Panc1 (cell line): Measurements from ENCODE around the gene ERCC5.

ENCODE experiments used
- POLR2AphosphoS5 ChIP-seq: IDR thresholded peaks from 2 replicates; pipeline ENCODE4 v1.6.1; 2012; ENCODE audit warnings: mild to moderate bottlenecking, low read depth, low read length, moderate library complexity
- TCF7L2 ChIP-seq: IDR thresholded peaks from 2 replicates; pipeline ENCODE4 v1.6.1; 2011; ENCODE audit warnings: mild to moderate bottlenecking, low read depth, low read length, inconsistent platforms
- TF ChIP-seq, protein P1 (sequence below): fragments of 450-650 bp; IDR thresholded peaks from 2 replicates; pipeline ENCODE4 v1.5.1; 2017; ENCODE audit warnings: mild to moderate bottlenecking
- TF ChIP-seq, protein P2 (sequence below), 2 experiments: IDR thresholded peaks; 2 replicates each; pipeline ENCODE4 v1.6.1; 2011 to 2012; ENCODE audit warnings: low read depth in 2 of 2, control low read depth in 1 of 2, low read length in 1 of 2, mild to moderate bottlenecking in 1 of 2, moderate library complexity in 1 of 2; ENCODE audit not compliant: insufficient read depth in 1 of 2

DNA sequence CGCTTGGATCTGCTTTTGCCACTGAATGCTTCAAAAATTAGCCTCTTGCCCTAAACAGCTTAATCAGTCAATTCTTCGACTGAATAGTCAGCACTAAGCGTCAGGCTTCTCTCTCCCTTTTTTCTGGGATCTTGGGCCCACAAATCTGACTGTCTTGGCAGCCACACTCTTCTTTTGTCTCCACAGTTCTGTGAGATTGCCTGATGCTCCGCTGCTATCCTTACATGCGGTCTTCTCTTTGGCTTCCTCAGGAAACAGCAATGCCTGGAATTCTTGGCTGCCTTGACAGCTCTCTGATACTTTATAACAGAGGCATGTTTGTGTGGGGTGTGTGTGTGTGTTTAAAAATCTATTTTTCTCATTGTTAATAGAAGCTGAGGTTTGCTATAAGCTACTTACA lies 32.6 kb downstream of the ERCC5 start:
- TF ChIP-seq TCF7L2 (no peak), POLR2AphosphoS5 (no peak)
- TF ChIP-seq, protein P1, sequence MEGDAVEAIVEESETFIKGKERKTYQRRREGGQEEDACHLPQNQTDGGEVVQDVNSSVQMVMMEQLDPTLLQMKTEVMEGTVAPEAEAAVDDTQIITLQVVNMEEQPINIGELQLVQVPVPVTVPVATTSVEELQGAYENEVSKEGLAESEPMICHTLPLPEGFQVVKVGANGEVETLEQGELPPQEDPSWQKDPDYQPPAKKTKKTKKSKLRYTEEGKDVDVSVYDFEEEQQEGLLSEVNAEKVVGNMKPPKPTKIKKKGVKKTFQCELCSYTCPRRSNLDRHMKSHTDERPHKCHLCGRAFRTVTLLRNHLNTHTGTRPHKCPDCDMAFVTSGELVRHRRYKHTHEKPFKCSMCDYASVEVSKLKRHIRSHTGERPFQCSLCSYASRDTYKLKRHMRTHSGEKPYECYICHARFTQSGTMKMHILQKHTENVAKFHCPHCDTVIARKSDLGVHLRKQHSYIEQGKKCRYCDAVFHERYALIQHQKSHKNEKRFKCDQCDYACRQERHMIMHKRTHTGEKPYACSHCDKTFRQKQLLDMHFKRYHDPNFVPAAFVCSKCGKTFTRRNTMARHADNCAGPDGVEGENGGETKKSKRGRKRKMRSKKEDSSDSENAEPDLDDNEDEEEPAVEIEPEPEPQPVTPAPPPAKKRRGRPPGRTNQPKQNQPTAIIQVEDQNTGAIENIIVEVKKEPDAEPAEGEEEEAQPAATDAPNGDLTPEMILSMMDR = no peak
- TF ChIP-seq, protein P2, sequence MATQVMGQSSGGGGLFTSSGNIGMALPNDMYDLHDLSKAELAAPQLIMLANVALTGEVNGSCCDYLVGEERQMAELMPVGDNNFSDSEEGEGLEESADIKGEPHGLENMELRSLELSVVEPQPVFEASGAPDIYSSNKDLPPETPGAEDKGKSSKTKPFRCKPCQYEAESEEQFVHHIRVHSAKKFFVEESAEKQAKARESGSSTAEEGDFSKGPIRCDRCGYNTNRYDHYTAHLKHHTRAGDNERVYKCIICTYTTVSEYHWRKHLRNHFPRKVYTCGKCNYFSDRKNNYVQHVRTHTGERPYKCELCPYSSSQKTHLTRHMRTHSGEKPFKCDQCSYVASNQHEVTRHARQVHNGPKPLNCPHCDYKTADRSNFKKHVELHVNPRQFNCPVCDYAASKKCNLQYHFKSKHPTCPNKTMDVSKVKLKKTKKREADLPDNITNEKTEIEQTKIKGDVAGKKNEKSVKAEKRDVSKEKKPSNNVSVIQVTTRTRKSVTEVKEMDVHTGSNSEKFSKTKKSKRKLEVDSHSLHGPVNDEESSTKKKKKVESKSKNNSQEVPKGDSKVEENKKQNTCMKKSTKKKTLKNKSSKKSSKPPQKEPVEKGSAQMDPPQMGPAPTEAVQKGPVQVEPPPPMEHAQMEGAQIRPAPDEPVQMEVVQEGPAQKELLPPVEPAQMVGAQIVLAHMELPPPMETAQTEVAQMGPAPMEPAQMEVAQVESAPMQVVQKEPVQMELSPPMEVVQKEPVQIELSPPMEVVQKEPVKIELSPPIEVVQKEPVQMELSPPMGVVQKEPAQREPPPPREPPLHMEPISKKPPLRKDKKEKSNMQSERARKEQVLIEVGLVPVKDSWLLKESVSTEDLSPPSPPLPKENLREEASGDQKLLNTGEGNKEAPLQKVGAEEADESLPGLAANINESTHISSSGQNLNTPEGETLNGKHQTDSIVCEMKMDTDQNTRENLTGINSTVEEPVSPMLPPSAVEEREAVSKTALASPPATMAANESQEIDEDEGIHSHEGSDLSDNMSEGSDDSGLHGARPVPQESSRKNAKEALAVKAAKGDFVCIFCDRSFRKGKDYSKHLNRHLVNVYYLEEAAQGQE (IDR thresholded peaks at IDR 0.05; ENCODE audit: insufficient read depth in 1 of 2, low read depth in 2 of 2, low read length in 1 of 2) = no peak
